ENCODE measurements around the gene RPL9.
A peak's percentile ranks its signal among the peaks of the same experiment; 100 is the strongest.
"Not testable (repeated sequence)": the region's sequence is repeated elsewhere in the genome, so short reads cannot be mapped to it uniquely, and the experiment has no call there.

Gene RPL9

GRCh38 chr4:39422247-39422646 lies 36.5 kb downstream of the RPL9 start:
- Histone ChIP-seq H3K4me3 (ENCODE audit: low read depth, low read length) (no peak overlapping the region), H3K79me2 (ENCODE audit: control insufficient read depth, insufficient read depth, low read length, unreplicated experiment) (no peaks in the 10 kb centered on the region), H3K4me1 (ENCODE audit: control insufficient read depth, insufficient read depth, low read length, unreplicated experiment) (no peaks in the 10 kb centered on the region), H3K27ac (ENCODE audit: low read depth, low read length) (no peak overlapping the region), H3K27me3 (ENCODE audit: insufficient read depth, low read length) (no peaks in the 10 kb centered on the region), H2AFZ (ENCODE audit: low read length, unreplicated experiment) (no peak overlapping the region), H3K36me3 (ENCODE audit: insufficient read depth, low read length) (no peaks in the 10 kb centered on the region)

GRCh38 chr4:39415678-39416283 lies 42.9 kb downstream of the RPL9 start:
- Histone ChIP-seq H3K4me1 (ENCODE audit: control insufficient read depth, insufficient read depth, low read length, unreplicated experiment) (no peaks in the 10 kb centered on the region), H2AFZ (ENCODE audit: low read length, unreplicated experiment) (no peak overlapping the region), H3K79me2 (ENCODE audit: control insufficient read depth, insufficient read depth, low read length, unreplicated experiment) (no peaks in the 10 kb centered on the region), H3K4me3 (ENCODE audit: low read depth, low read length) (no peak overlapping the region), H3K27me3 (ENCODE audit: insufficient read depth, low read length) (no peaks in the 10 kb centered on the region), H3K36me3 (ENCODE audit: insufficient read depth, low read length) (no peaks in the 10 kb centered on the region), H3K27ac (ENCODE audit: low read depth, low read length) (no peak overlapping the region)

- H3K79me2 ChIP-seq (ENCODE audit: control insufficient read depth, insufficient read depth, low read length, unreplicated experiment); H2AFZ ChIP-seq (ENCODE audit: low read length, unreplicated experiment); H3K27ac ChIP-seq (ENCODE audit: low read depth, low read length); H3K36me3 ChIP-seq (ENCODE audit: insufficient read depth, low read length); H3K4me3 ChIP-seq (ENCODE audit: low read depth, low read length); H3K27me3 ChIP-seq (ENCODE audit: insufficient read depth, low read length); H3K4me1 ChIP-seq (ENCODE audit: control insufficient read depth, insufficient read depth, low read length, unreplicated experiment): not testable (repeated sequence)
Observed at GRCh38 chr4:39411561-39411960, 47.2 kb downstream of the RPL9 start.

- peak overlapping the region; percentile 27 for H2AFZ ChIP-seq (ENCODE audit: low read length, unreplicated experiment)
- H3K79me2 ChIP-seq (ENCODE audit: control insufficient read depth, insufficient read depth, low read length, unreplicated experiment) = no peaks in the 10 kb centered on the region
- H3K27ac ChIP-seq (ENCODE audit: low read depth, low read length) = no peak overlapping the region
- no peaks in the 10 kb centered on the region for H3K27me3 ChIP-seq (ENCODE audit: insufficient read depth, low read length)
- peaks cover 9% of the 10 kb centered on the region for H3K4me1 ChIP-seq (ENCODE audit: control insufficient read depth, insufficient read depth, low read length, unreplicated experiment)
- no peaks in the 10 kb centered on the region for H3K36me3 ChIP-seq (ENCODE audit: insufficient read depth, low read length)
- no peak overlapping the region for H3K4me3 ChIP-seq (ENCODE audit: low read depth, low read length)
Observed at GRCh38 chr4:39410415-39410814, 48.3 kb downstream of the RPL9 start.

GRCh38 chr4:39407584-39407885 lies 51.2 kb downstream of the RPL9 start:
- Histone ChIP-seq H3K27ac (ENCODE audit: low read depth, low read length) (no peak overlapping the region), H3K36me3 (ENCODE audit: insufficient read depth, low read length) (no peaks in the 10 kb centered on the region), H3K27me3 (ENCODE audit: insufficient read depth, low read length) (no peaks in the 10 kb centered on the region), H3K79me2 (ENCODE audit: control insufficient read depth, insufficient read depth, low read length, unreplicated experiment) (no peaks in the 10 kb centered on the region), H2AFZ (ENCODE audit: low read length, unreplicated experiment) (no peak overlapping the region), H3K4me1 (ENCODE audit: control insufficient read depth, insufficient read depth, low read length, unreplicated experiment) (peaks cover 9% of the 10 kb centered on the region), H3K4me3 (ENCODE audit: low read depth, low read length) (peak overlapping the region; percentile 71)

GRCh38 chr4:39406763-39407583 lies 51.7 kb downstream of the RPL9 start, which contains the start of gene KLB:
KLB (plus strand) TSS chr4:39406930; CDS start chr4:39406950, 20 bp downstream.
- H3K36me3 ChIP-seq (ENCODE audit: insufficient read depth, low read length) = no peaks in the 10 kb centered on the region
- no peak within 1 kb of the TSS for H3K27ac ChIP-seq (ENCODE audit: low read depth, low read length)
- H3K27me3 ChIP-seq (ENCODE audit: insufficient read depth, low read length) = no peaks in the 10 kb centered on the region
- peak within 1 kb of the TSS; percentile 71 for H3K4me3 ChIP-seq (ENCODE audit: low read depth, low read length)
- H3K79me2 ChIP-seq (ENCODE audit: control insufficient read depth, insufficient read depth, low read length, unreplicated experiment) = no peaks in the 10 kb centered on the region
- peaks cover 9% of the 10 kb centered on the region for H3K4me1 ChIP-seq (ENCODE audit: control insufficient read depth, insufficient read depth, low read length, unreplicated experiment)
- peak within 1 kb of the TSS; percentile 78 for H2AFZ ChIP-seq (ENCODE audit: low read length, unreplicated experiment)

Data from ACC112 (cell line).